Midbrain (tissue), 1 donor: ENCODE measurements around the gene ESPN.
A peak's percentile ranks its signal among the peaks of the same experiment; 100 is the strongest.
"Not testable (repeated sequence)": the region's sequence is repeated elsewhere in the genome, so short reads cannot be mapped to it uniquely, and the experiment has no call there.

Source experiments
- DNase-seq: peaks from one replicate; lab custom pipeline; 2025; lab: John Stamatoyannopoulos, UW

The ESPN gene

GRCh38 chr1:6448749-6449631 is 24.4 kb downstream of the ESPN start:
- peak; percentile 19 for DNase-seq

DNA sequence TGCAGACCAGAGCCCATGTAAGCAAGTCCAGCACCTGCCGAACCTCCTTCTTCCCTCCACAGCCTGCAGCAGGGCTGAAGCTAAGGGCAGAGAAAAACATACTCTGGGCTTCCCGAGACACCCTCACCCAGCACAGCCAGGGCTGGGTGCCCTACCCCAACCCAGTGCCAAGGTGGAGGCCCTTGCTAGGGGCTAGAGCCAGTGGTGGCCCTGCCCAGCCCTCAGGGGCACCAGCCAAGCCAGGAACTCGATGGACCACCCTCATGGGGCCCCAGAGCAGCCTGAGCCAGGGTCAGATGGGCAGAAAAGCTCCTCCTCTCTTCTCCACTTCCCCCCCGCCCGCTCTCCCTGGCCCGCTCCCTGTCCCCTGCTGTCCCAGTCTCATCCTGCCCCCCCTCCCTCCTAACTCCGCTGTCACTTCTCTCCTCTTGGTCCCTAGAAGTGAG is 25.5 kb downstream of the ESPN start:
- no peak for DNase-seq

DNA sequence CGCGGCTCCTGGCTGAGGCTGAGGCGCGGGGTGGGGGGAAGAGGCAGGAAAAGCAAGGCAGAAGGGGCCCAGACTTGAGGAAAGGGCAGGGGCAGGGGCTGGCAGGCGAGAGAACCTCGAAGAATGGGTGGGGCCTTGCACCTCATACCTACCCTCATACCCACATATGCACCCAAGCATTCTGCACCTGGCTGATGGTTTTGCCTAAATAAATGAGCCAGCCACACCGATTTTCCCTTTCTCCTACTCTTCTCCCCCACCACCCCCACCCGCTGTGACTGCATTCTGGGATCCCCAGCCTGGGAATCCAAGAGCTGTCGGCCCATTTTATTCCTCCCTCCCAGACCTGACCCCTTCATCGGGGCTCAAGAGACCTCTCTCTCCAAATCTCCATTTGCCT is 25.9 kb downstream of the ESPN start:
- not testable (repeated sequence) for DNase-seq

- DNase-seq: no peak
Observed at GRCh38 chr1:6450943-6451373, 26.4 kb downstream of the ESPN start.

- DNase-seq: not testable (repeated sequence)
Observed at GRCh38 chr1:6453895-6454855, 29.6 kb downstream of the ESPN start.

GRCh38 chr1:6454856-6455751 is 30.5 kb downstream of the ESPN start:
- no peak for DNase-seq

GRCh38 chr1:6455752-6456520 is 31.4 kb downstream of the ESPN start:
- not testable (repeated sequence) for DNase-seq

DNA sequence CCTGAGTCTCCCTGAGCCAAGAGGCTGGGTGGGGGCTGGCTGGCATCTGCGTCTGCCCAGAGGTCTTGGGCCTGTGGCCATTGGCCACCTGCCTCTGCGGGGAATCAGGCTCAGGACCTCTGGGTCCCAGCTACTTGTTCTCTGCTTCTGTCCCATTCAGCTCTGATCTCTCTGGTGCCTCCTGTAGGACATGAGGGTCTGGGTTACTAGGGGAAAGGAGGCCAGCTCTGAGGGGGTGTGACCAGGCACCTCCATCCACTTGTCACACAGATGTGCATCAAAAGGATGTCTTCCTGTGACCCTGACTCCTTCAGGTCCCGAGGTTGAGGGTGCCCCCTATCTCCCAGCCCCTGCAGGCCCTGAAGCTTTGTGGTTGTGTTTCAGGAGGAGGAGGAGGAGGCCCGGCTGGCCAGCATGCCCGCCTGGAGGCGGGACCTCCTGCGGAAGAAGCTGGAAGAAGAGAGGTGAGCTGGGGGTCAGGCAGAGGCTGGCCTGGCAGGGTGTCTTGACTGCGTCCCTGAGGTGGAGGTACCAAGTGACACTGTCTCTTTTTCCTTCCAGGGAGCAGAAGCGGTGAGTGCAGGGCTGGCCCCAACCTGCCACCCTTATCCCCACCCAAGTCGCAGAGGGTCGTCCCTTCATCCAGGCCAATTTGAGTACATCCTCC is 32.4 kb downstream of the ESPN start:
- DNase-seq: no peak

- DNase-seq: no peak
Observed at GRCh38 chr1:6459850-6460265, 35.3 kb downstream of the ESPN start.

GRCh38 chr1:6460301-6461050 is 35.9 kb downstream of the ESPN start:
- DNase-seq: no peak

- DNase-seq: no peak
Observed at GRCh38 chr1:6461051-6461530, 36.5 kb downstream of the ESPN start.

GRCh38 chr1:6461538-6462411 is 37.2 kb downstream of the ESPN start:
- DNase-seq: no peak

DNA sequence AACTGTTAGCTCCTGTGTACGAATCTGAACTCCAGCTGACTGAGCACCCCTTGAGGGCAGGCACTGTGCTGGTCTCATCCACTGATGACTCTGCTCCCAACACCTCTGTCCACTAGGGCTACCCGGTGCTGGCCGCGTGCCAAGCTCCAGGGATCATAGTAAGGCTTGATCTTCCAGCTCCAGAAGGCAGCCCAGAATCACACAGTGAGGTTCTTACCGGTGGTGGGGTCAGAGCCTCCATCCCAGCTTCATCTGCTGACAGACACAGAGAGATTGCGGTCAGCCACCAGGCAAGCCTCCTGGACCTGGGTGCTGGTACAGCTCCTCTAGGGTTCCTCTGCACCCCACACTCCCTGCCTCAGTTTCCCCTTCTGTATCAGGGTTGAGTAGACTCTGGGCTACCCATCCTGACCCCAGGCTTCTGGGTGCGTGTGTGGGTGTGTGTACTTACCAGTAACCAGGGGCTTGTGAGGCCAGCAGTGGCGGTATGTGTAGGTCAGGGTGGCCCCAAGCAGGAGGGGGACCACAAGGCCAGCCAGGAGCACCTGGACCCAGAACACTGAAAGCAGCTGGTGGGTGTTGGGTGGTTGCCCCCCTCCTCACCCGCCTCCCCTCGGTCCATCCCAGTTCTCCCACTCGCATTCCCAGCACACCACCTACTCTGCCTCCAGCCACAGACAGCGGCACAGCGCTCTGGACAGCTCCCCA is 38.0 kb downstream of the ESPN start:
- DNase-seq: no peak

GRCh38 chr1:6463120-6463412 is 38.5 kb downstream of the ESPN start:
- no peak for DNase-seq

DNA sequence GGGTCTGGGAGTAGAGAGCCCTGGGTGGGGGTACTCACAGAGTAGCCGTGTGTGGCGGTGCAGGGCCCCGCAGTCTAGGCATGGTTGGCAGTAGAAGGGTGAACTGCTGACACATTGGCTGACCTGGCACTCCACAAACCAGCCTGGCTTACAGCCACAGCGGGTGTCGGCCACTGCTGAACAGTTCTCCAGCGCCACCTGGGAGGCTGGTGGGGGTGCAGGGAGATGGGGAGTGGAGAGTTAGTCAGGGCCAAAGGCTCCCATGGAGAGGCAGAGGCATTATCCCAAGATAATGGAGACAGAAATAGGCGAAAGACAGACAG is 39.9 kb downstream of the ESPN start:
- peak; percentile 13 for DNase-seq

- no peak for DNase-seq
Observed at GRCh38 chr1:6464915-6465314, 40.3 kb downstream of the ESPN start.

- no peak for DNase-seq
Observed at GRCh38 chr1:6465461-6466005, 41.0 kb downstream of the ESPN start.

DNA sequence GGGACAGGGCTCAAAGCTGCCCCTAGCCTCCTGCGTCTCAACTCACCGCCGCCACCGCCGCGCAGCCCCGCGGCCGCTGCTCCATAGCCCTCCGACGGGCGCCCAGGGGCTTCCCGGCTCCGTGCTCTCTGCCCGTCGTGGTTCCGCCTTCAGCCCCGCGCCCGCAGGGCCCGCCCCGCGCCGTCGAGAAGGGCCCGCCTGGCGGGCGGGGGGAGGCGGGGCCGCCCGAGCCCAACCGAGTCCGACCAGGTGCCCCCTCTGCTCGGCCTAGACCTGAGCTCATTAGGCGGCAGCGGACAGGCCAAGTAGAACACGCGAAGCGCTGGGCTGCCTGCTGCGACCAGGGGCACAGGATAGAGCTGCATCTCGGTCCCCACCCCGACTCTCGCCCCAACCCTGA is 41.4 kb downstream of the ESPN start, which contains the start of gene TNFRSF25:
Gene TNFRSF25 (minus strand): TSS at position 151 of the 400 bp plus-strand sequence. CDS start 66 bp downstream, at position 85.
- DNase-seq: no peak
